ENCODE data around the gene PDXP. TPM values are rescaled to one million over a fixed set of nuclear protein-coding genes. Genes with fewer than 3 reads are reported as not detected.

Gene PDXP
- total RNA-seq, 2 experiments from 2014 or later = 1.5 TPM

- POLR2A ChIA-PET = interaction anchor here (0.9 to 10.5 kb wide), 9 partner anchors 11 to 67 kb away, joined by 3 to 256 read pairs (median 29); partner anchors contain the start of genes GGA1, NOL12, PDXP and SH3BP1
- peak within 1 kb of the TSS; percentile 89 for H3K4me3 Mint-ChIP-seq
- H3K27me3 Mint-ChIP-seq = no peaks in the 10 kb centered on the region
- Histone ChIP-seq H3K27me3 (ENCODE audit: control insufficient read depth in 1 of 2, insufficient read depth in 2 of 2, low read length in 2 of 2) (no peaks in the 10 kb centered on the region), H3K4me1 (ENCODE audit: insufficient read depth, low read length) (peaks cover 70% of the 10 kb centered on the region), H3K36me3 (ENCODE audit: insufficient read depth, low read length) (peaks cover 5% of the 10 kb centered on the region), H3K27ac (ENCODE audit: low read depth in 1 of 2, low read length in 2 of 2) (peak within 1 kb of the TSS; percentile 91 to 99), H3K9me3 (ENCODE audit: control insufficient read depth in 1 of 2, insufficient read depth in 1 of 2, low read length in 2 of 2) (peaks cover 0 to 4% of the 10 kb centered on the region in 2 experiments), H3K4me3 (ENCODE audit: low read length) (peak within 1 kb of the TSS; percentile 88)
- peak in 12 of 14 experiments; percentile 40 to 86 (median 61) for DNase-seq
- H3K36me3 Mint-ChIP-seq (ENCODE audit: low read depth) = peaks cover 9% of the 10 kb centered on the region
- ATAC-seq (ENCODE audit: poor library complexity) = peak; percentile 26
- CTCF ChIA-PET = interaction anchor here (1.0 to 12.8 kb wide), 4 partner anchors 14 to 68 kb away, joined by 3 to 171 read pairs (median 4); partner anchors contain the start of genes PDXP and SH3BP1
- no peak for TF ChIP-seq CTCF (IDR thresholded peaks at IDR 0.05)
- H3K4me1 Mint-ChIP-seq (ENCODE audit: low read depth) = peaks cover 59% of the 10 kb centered on the region
- intact Hi-C loops (cut with DNase I, micrococcal nuclease) = no loop called here
- H3K9me3 Mint-ChIP-seq = no peaks in the 10 kb centered on the region
- peak within 1 kb of the TSS; percentile 96 for H3K27ac Mint-ChIP-seq
Observed at GRCh38 chr22:37674951-37675929, 16.7 kb downstream of the PDXP start, which contains the start of gene LGALS1. LGALS1 (plus strand) TSS chr22:37675636; CDS start chr22:37675703, 67 bp downstream.

- Mint-ChIP-seq H3K27ac (peak overlapping the region; percentile 96), H3K27me3 (no peaks in the 10 kb centered on the region), H3K4me1 (ENCODE audit: low read depth) (peaks cover 57% of the 10 kb centered on the region), H3K9me3 (no peaks in the 10 kb centered on the region), H3K4me3 (peak overlapping the region; percentile 89), H3K36me3 (ENCODE audit: low read depth) (peaks cover 9% of the 10 kb centered on the region)
- ATAC-seq (ENCODE audit: poor library complexity) (no peak), DNase-seq (peak in 4 of 14 experiments; percentile 31 to 56 (median 46))
- Histone ChIP-seq H3K9me3 (ENCODE audit: control insufficient read depth in 1 of 2, insufficient read depth in 1 of 2, low read length in 2 of 2) (peaks cover 0 to 4% of the 10 kb centered on the region in 2 experiments), H3K27ac (ENCODE audit: low read depth in 1 of 2, low read length in 2 of 2) (peak overlapping the region; percentile 91 to 99), H3K36me3 (ENCODE audit: insufficient read depth, low read length) (peaks cover 5% of the 10 kb centered on the region), H3K27me3 (ENCODE audit: control insufficient read depth in 1 of 2, insufficient read depth in 2 of 2, low read length in 2 of 2) (no peaks in the 10 kb centered on the region), H3K4me3 (ENCODE audit: low read length) (peak overlapping the region; percentile 88), H3K4me1 (ENCODE audit: insufficient read depth, low read length) (peaks cover 72% of the 10 kb centered on the region)
- intact Hi-C loops (cut with DNase I, micrococcal nuclease) = no loop called here
- POLR2A ChIA-PET = interaction anchor here (0.9 to 10.5 kb wide), 10 partner anchors 10 to 168 kb away, joined by 3 to 256 read pairs (median 29); partner anchors contain the start of genes ANKRD54, GGA1, NOL12 and PDXP
- TF ChIP-seq CTCF (IDR thresholded peaks at IDR 0.05) = no peak
- CTCF ChIA-PET = interaction anchor here (1.0 to 12.8 kb wide), 2 partner anchors 35 to 69 kb away, joined by 6 to 171 read pairs; partner anchors contain the start of gene SH3BP1
Observed at GRCh38 chr22:37675930-37676735, 17.6 kb downstream of the PDXP start.
